ENCODE results near the gene FBXO28. TPM values are rescaled to one million over a fixed set of nuclear protein-coding genes. Genes with fewer than 3 reads are reported as not detected.

FBXO28 gene
- total RNA-seq, 1 experiment from 2014 or later: 97.6 TPM

DNA sequence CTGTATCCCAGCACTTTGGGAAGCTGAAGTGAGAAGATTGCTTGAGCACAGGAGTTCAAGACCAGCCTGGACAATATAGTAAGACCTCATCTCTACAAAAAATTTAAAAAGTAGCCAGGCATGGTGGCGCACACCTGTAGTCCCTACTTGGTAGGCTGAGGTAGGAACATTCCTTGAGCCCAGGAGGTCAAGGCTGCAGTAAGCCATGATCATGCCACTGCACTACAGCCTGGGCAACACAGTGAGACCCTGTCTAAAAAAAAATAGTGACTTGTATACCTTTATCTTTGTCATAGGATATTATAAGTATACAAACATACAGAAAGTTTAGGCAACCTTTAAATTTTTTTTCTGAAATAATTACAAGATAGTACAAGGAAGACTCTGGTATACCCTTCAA, 3.9 kb upstream of the FBXO28 start:
- intact Hi-C loops (cut with micrococcal nuclease): loop anchor here (5.0 kb wide), 1 partner anchor 298 kb away; no protein-coding TSS in a partner anchor
- H3K4me1 Mint-ChIP-seq (ENCODE audit: insufficient read depth, unreplicated experiment): peaks cover 15% of the 10 kb centered on the region
- TF ChIP-seq, protein P1, sequence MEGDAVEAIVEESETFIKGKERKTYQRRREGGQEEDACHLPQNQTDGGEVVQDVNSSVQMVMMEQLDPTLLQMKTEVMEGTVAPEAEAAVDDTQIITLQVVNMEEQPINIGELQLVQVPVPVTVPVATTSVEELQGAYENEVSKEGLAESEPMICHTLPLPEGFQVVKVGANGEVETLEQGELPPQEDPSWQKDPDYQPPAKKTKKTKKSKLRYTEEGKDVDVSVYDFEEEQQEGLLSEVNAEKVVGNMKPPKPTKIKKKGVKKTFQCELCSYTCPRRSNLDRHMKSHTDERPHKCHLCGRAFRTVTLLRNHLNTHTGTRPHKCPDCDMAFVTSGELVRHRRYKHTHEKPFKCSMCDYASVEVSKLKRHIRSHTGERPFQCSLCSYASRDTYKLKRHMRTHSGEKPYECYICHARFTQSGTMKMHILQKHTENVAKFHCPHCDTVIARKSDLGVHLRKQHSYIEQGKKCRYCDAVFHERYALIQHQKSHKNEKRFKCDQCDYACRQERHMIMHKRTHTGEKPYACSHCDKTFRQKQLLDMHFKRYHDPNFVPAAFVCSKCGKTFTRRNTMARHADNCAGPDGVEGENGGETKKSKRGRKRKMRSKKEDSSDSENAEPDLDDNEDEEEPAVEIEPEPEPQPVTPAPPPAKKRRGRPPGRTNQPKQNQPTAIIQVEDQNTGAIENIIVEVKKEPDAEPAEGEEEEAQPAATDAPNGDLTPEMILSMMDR (IDR thresholded peaks at IDR 0.05; ENCODE audit: unreplicated experiment): no peak
- BruUV-seq (replicated peaks): no TSS peak
- POLR2A ChIA-PET: interaction anchor here (0.7 to 1.2 kb wide), 5 partner anchors 18 to 301 kb away, joined by 3 to 5 read pairs (median 3); partner anchors contain the start of gene TP53BP2
- no peaks in the 10 kb centered on the region for H3K9me3 Mint-ChIP-seq (ENCODE audit: unreplicated experiment)
- H3K4me3 Mint-ChIP-seq (ENCODE audit: unreplicated experiment): no peak overlapping the region
- CTCF ChIA-PET: interaction anchor here (0.6 to 1.2 kb wide), 3 partner anchors 43 to 187 kb away, joined by 3 to 4 read pairs (median 3); no protein-coding TSS in a partner anchor
- DNase-seq (ENCODE audit: unreplicated experiment): no peak
- H3K27ac Mint-ChIP-seq (ENCODE audit: low read depth, unreplicated experiment): no peak overlapping the region
- H3K27me3 Mint-ChIP-seq (ENCODE audit: insufficient read depth, unreplicated experiment): no peaks in the 10 kb centered on the region
- peaks cover 5% of the 10 kb centered on the region for H3K36me3 Mint-ChIP-seq (ENCODE audit: insufficient read depth, unreplicated experiment)

DNA sequence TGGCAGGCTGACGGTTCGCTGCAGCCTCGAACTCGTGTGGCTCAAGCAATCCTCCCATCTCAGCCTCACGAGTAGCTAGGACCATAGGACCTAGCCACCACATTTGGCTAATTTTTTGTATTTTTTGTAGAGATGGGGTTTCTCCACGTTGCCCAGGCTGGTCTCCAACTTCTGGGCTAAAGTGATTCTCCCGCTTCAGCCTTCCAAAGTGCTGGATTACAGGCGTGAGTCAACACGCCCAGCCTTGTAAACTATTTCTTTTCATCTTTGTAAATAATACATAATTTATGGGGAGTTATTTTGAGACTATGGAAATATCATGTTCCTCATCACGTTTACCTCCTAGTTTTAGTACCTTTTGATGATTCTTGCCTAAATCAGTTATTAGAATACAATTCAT, 906 bp upstream of the FBXO28 start:
- DNase-seq (ENCODE audit: unreplicated experiment): no peak
- no peak overlapping the region for H3K27ac Mint-ChIP-seq (ENCODE audit: low read depth, unreplicated experiment)
- peaks cover 18% of the 10 kb centered on the region for H3K36me3 Mint-ChIP-seq (ENCODE audit: insufficient read depth, unreplicated experiment)
- H3K27me3 Mint-ChIP-seq (ENCODE audit: insufficient read depth, unreplicated experiment): no peaks in the 10 kb centered on the region
- no peak overlapping the region for H3K4me3 Mint-ChIP-seq (ENCODE audit: unreplicated experiment)
- BruUV-seq (replicated peaks): no TSS peak
- TF ChIP-seq, protein P1 (IDR thresholded peaks at IDR 0.05; ENCODE audit: unreplicated experiment): no peak
- intact Hi-C loops (cut with micrococcal nuclease): no loop called here
- ChIA-PET POLR2A (no interaction called here), CTCF (interaction anchor here (0.6 kb wide), 2 partner anchors 252 to 1297 kb away, joined by 4 read pairs; no protein-coding TSS in a partner anchor)
- H3K9me3 Mint-ChIP-seq (ENCODE audit: unreplicated experiment): no peaks in the 10 kb centered on the region
- peaks cover 8% of the 10 kb centered on the region for H3K4me1 Mint-ChIP-seq (ENCODE audit: insufficient read depth, unreplicated experiment)

DNA sequence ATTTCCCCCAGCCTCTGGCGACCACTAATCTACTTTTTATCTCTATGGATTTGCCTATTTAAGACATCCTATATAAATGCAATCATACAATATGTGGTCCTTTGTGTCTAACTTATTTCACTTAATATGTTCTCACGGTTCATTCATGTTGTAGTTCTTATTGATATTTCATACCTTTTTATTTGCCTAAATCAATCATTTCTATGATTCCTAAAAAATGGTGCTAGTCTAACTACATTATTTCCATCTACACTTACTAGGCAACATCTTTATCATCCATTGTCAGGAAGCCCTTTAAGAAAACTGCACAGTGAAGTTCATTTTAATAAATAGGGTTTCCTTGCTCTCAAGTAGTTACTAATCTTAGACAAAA, 380 bp upstream of the FBXO28 start:
- TF ChIP-seq, protein P1 (IDR thresholded peaks at IDR 0.05; ENCODE audit: unreplicated experiment): no peak
- ChIA-PET CTCF (interaction anchor here (0.6 to 1.0 kb wide), 4 partner anchors 17 to 1297 kb away, joined by 3 to 4 read pairs (median 4); no protein-coding TSS in a partner anchor), POLR2A (interaction anchor here (0.6 to 6.5 kb wide), 14 partner anchors 13 to 408 kb away, joined by 3 to 109 read pairs (median 6); partner anchors contain the start of genes CNIH4, DEGS1 and NVL)
- TSS peak; percentile 71 for BruUV-seq (replicated peaks)
- intact Hi-C loops (cut with micrococcal nuclease): no loop called here
- peak overlapping the region; percentile 82 for H3K27ac Mint-ChIP-seq (ENCODE audit: low read depth, unreplicated experiment)
- peaks cover 8% of the 10 kb centered on the region for H3K4me1 Mint-ChIP-seq (ENCODE audit: insufficient read depth, unreplicated experiment)
- no peaks in the 10 kb centered on the region for H3K27me3 Mint-ChIP-seq (ENCODE audit: insufficient read depth, unreplicated experiment)
- H3K4me3 Mint-ChIP-seq (ENCODE audit: unreplicated experiment): peak overlapping the region; percentile 90
- H3K9me3 Mint-ChIP-seq (ENCODE audit: unreplicated experiment): no peaks in the 10 kb centered on the region
- no peak for DNase-seq (ENCODE audit: unreplicated experiment)
- peaks cover 24% of the 10 kb centered on the region for H3K36me3 Mint-ChIP-seq (ENCODE audit: insufficient read depth, unreplicated experiment)

DNA sequence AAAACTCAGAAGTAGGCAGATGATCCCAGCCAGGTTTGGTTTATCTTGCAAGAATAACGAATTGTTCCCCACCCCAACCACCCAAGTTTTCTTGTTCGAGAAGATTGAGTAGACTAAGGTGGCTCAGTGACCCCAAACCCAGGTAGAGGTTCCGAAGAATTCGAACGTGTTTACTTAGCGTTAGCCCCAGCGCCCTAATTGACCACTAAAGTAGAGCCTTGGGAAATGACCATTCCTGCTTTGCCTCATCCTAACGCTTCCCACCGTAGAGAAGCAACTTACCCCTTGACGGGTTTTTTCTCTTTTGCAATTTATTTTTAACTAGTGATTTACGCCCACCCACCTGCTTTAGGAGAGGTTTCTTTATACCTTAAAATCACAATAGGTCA, 870 bp downstream of the FBXO28 start:
- Mint-ChIP-seq H3K36me3 (ENCODE audit: insufficient read depth, unreplicated experiment) (peaks cover 33% of the 10 kb centered on the region), H3K27me3 (ENCODE audit: insufficient read depth, unreplicated experiment) (no peaks in the 10 kb centered on the region), H3K4me1 (ENCODE audit: insufficient read depth, unreplicated experiment) (peaks cover 8% of the 10 kb centered on the region), H3K9me3 (ENCODE audit: unreplicated experiment) (no peaks in the 10 kb centered on the region), H3K27ac (ENCODE audit: low read depth, unreplicated experiment) (peak overlapping the region; percentile 82), H3K4me3 (ENCODE audit: unreplicated experiment) (peak overlapping the region; percentile 90)
- BruUV-seq (replicated peaks): no TSS peak
- DNase-seq (ENCODE audit: unreplicated experiment): peak; percentile 39
- POLR2A ChIA-PET: interaction anchor here (0.6 to 6.5 kb wide), 35 partner anchors 8 to 808 kb away, joined by 3 to 109 read pairs (median 5); partner anchors contain the start of genes CNIH4, DEGS1 and NVL
- TF ChIP-seq, protein P1 (IDR thresholded peaks at IDR 0.05; ENCODE audit: unreplicated experiment): no peak
- intact Hi-C loops (cut with micrococcal nuclease): loop anchor here (2.0 kb wide), 2 partner anchors 416 to 738 kb away; no protein-coding TSS in a partner anchor
- CTCF ChIA-PET: interaction anchor here (0.6 to 4.5 kb wide), 14 partner anchors 8 to 419 kb away, joined by 3 to 80 read pairs (median 4); partner anchors contain the start of gene DEGS1
